ENCODE measurements around the gene RPS27A. TPM values are rescaled to one million over a fixed set of nuclear protein-coding genes. Genes with fewer than 3 reads are reported as not detected.
"Not testable (repeated sequence)": the region's sequence is repeated elsewhere in the genome, so short reads cannot be mapped to it uniquely, and the experiment has no call there.

Gene RPS27A
- total and polyA plus RNA-seq, 8 donors: 501 to 1,369 (median 622) TPM

DNA sequence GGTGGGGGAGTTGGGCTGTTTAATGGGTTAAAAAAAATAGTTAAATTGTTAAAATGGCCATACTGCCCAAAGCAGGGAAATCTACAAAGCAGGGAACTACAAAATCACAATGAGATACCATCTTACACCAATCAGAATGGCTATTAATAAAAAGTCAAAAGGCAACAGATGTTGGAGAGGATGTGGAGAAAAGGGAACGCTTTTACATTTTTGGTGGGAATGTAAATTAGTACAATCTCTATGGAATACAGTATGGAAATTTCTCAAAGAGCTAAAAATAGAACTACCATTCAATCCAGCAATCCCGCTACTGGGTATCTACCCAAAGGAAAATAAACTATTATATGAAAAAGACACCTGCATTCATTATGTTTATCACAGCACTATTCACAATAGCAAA, 27.5 kb upstream of the RPS27A start:
- DNase-seq: no peak
- WGBS, 2 donors: 98% methylated on average over 2 of the region's 2 CpGs
- TF ChIP-seq CTCF (IDR thresholded peaks at IDR 0.05): no peak
- intact Hi-C loops (cut with DNase I): no loop called here
- no peaks in the 10 kb centered on the region for H3K36me3 ChIP-seq
- no peaks in the 10 kb centered on the region for H3K27me3 ChIP-seq
- H3K9me3 ChIP-seq: no peaks in the 10 kb centered on the region
- no peaks in the 10 kb centered on the region for H3K4me1 ChIP-seq
- H3K4me3 ChIP-seq: no peak overlapping the region
- no peak for ATAC-seq
- no peak for FAIRE-seq
- H3K27ac ChIP-seq: no peak overlapping the region

DNA sequence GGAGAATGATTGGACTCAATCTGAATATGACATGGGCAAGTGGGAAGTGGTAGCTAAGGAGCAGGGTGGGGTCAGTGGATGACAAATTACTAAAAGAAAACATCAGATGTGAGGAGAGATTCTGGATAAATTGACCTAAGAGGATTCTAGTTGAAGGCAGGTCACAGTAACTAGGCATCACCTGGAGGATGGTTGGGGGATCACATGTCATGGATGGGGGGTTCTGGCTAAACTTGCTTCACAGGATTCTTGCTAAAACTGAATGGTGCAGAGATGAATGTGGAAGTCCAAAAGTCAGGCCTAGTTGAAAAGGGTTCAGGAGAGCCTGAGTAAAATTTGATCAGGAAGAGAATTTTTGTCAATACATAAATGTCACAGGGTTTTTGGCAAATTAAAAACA, 18.7 kb upstream of the RPS27A start:
- ATAC-seq (no peak), FAIRE-seq (no peak), DNase-seq (no peak)
- intact Hi-C loops (cut with DNase I): no loop called here
- Histone ChIP-seq H3K9me3 (no peaks in the 10 kb centered on the region), H3K4me3 (no peak overlapping the region), H3K27me3 (no peaks in the 10 kb centered on the region), H3K27ac (no peak overlapping the region), H3K4me1 (no peaks in the 10 kb centered on the region), H3K36me3 (no peaks in the 10 kb centered on the region)
- no peak for TF ChIP-seq CTCF (IDR thresholded peaks at IDR 0.05)

DNA sequence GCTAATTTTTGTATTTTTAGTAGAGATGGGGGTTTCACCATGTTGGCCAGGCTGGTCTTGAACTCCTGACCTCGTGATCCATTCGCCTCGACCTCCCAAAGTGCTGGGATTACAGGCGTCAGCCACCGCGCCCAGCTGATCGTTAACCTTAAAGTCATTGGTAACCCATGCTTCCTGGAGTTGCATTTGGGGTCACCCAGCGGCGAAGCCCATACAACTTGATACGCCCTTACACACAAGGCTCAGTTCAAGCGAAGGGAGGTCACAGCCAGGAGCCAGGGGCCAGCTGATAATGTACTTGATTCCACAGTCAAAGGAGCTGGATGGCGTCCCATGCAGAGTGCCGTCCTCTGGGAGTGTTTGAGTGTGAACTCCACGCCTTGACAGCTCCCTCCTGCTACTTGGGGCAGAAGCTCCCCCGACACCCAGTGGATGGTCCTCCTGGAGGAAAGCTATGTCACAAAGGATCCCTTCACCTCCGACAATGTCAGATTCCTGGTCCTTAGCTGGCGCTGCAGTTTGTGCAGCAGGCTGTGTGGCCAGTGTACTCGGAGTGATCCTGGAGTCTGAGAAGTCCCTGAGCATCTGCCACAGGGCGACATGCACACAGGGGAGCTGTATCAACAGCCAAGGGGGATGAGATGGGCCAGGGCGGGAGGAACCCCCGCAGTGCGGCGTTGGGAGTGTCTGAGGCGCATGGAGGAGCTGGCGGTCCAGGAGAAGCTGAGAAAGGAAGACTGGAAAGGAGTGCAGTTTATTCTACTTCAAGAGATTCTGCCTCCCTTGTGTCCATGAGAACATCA, 8.3 kb upstream of the RPS27A start:
- DNase-seq: peak in 4 of 6 donors; percentile 8 to 62 (median 24)
- H3K4me3 ChIP-seq: peak overlapping the region in 3 of 4 donors; percentile 33 to 84 (median 82)
- peak overlapping the region; percentile 61 to 84 (median 75) for H3K27ac ChIP-seq
- 87 to 89% methylated on average over 25 of the region's 25 CpGs for WGBS, 2 donors
- TF ChIP-seq CTCF (IDR thresholded peaks at IDR 0.05): no peak
- intact Hi-C loops (cut with DNase I): no loop called here
- no peaks in the 10 kb centered on the region for H3K4me1 ChIP-seq
- no peaks in the 10 kb centered on the region for H3K27me3 ChIP-seq
- ATAC-seq: peak; percentile 10 to 18 (median 12)
- no peaks in the 10 kb centered on the region for H3K9me3 ChIP-seq
- no peak for FAIRE-seq
- H3K36me3 ChIP-seq: no peaks in the 10 kb centered on the region

- no peaks in the 10 kb centered on the region for H3K4me1 ChIP-seq
- no peak for ATAC-seq
- intact Hi-C loops (cut with DNase I): no loop called here
- H3K27me3 ChIP-seq: no peaks in the 10 kb centered on the region
- WGBS, 2 donors: 75 to 78% methylated on average over 19 of the region's 19 CpGs
- H3K36me3 ChIP-seq: no peaks in the 10 kb centered on the region
- no peak overlapping the region for H3K4me3 ChIP-seq
- peak in 3 of 6 donors; percentile 16 to 79 (median 36) for DNase-seq
- no peak for FAIRE-seq
- no peaks in the 10 kb centered on the region for H3K9me3 ChIP-seq
- no peak overlapping the region for H3K27ac ChIP-seq
- TF ChIP-seq CTCF (IDR thresholded peaks at IDR 0.05): no peak
These were observed 7.7 kb upstream of the RPS27A start for GRCh38 chr2:55224761-55225261.

- Histone ChIP-seq H3K4me1 (no peaks in the 10 kb centered on the region), H3K27ac (no peak overlapping the region), H3K27me3 (no peaks in the 10 kb centered on the region), H3K36me3 (no peaks in the 10 kb centered on the region), H3K4me3 (no peak overlapping the region), H3K9me3 (no peaks in the 10 kb centered on the region)
- 83% methylated on average over 19 of the region's 19 CpGs for WGBS, 2 donors
- no peak for TF ChIP-seq CTCF (IDR thresholded peaks at IDR 0.05)
- intact Hi-C loops (cut with DNase I): no loop called here
- peak in 1 of 6 donors; percentile 51 for DNase-seq
- no peak for ATAC-seq
- no peak for FAIRE-seq
These were observed 6.9 kb upstream of the RPS27A start for GRCh38 chr2:55225481-55226020.

- WGBS, 2 donors: 84 to 91% methylated on average over 7 of the region's 7 CpGs
- ATAC-seq; H3K36me3 ChIP-seq; DNase-seq; H3K27me3 ChIP-seq; H3K4me3 ChIP-seq; H3K9me3 ChIP-seq; H3K4me1 ChIP-seq; intact Hi-C loops (cut with DNase I); H3K27ac ChIP-seq; FAIRE-seq: not testable (repeated sequence)
These were observed 4.9 kb upstream of the RPS27A start for GRCh38 chr2:55227437-55228225.

All from pancreas (tissue), 10 donors.